Endothelial cell of umbilical vein (primary cell): ENCODE results near the gene ZDHHC16. TPM values are rescaled to one million over a fixed set of nuclear protein-coding genes. Genes with fewer than 3 reads are reported as not detected.

Experiments used
- BruUV-seq: library from RNA; stranded (reverse); fragments of 400-500 nt; replicated peaks from 2 replicates; lab custom pipeline; 2021; lab: Mats Ljungman, UMichigan
- CTCF ChIA-PET: fragments of 300-600, 350-600 bp; sonication (Branson Sonifier 250); formaldehyde crosslinking; loops from one replicate; lab custom pipeline; 2021; ENCODE audit warnings: antibody characterized with exemption, inconsistent platforms; lab: Charles Lee
- POLR2A ChIA-PET: fragments of 300-600, 350-600 bp; sonication (Branson Sonifier 250); formaldehyde crosslinking; loops from one replicate; lab custom pipeline; 2021; ENCODE audit warnings: antibody characterized with exemption, inconsistent platforms; lab: Charles Lee
- DNase-seq: peaks from one replicate; pipeline ENCODE4 v3.0.0-alpha.2; 2011; ENCODE audit warnings: low read depth, low spot score
- FAIRE-seq: peaks from 2 replicates; lab custom pipeline; 2011; peaks lifted over from hg19 to GRCh38; lab: Jason Lieb, UNC
- H2AFZ ChIP-seq: 2 replicates; pipeline ENCODE4 v1.6.0; 2012; ENCODE audit warnings: low read depth, low read length, control low read depth, inconsistent platforms
- H3K27ac ChIP-seq: 2 replicates; pipeline ENCODE4 v1.5.1; 2011; ENCODE audit warnings: low read depth, mild to moderate bottlenecking, control low read depth, low read length, moderate library complexity; ENCODE audit not compliant: insufficient read depth
- H3K27me3 ChIP-seq, 2 experiments: 2 replicates each; pipeline versions ENCODE4 v1.6.0 to v1.6.1; 2011; ENCODE audit warnings: low read length in 2 of 2, mixed read lengths in 1 of 2; ENCODE audit not compliant: control insufficient read depth in 2 of 2, insufficient read depth in 2 of 2
- H3K36me3 ChIP-seq, 2 experiments: 2 replicates in 1 of 2; 3 replicates in 1 of 2; pipeline ENCODE4 v1.5.1; 2011; ENCODE audit warnings: low read length in 2 of 2, mild to moderate bottlenecking in 1 of 2, moderate library complexity in 1 of 2; ENCODE audit not compliant: control insufficient read depth in 2 of 2, insufficient read depth in 2 of 2; ENCODE audit errors: extremely low read depth in 1 of 2
- H3K4me1 ChIP-seq: 3 replicates; pipeline ENCODE4 v1.5.1; 2011; ENCODE audit warnings: mild to moderate bottlenecking, low read length; ENCODE audit not compliant: control insufficient read depth, insufficient read depth; ENCODE audit errors: extremely low read depth
- H3K4me2 ChIP-seq: 2 replicates; pipeline ENCODE4 v1.6.1; 2011; ENCODE audit warnings: low read length, control low read depth, mixed read lengths; ENCODE audit not compliant: insufficient read depth
- H3K4me3 ChIP-seq, 3 experiments: fragments of 200-600 bp in 1 of 3; sonication (generic), shearing (Covaris generic) in 1 of 3; replicated peaks in 1 of 3; 2 replicates each; pipeline ENCODE4 v1.5.1; 2011 to 2016; ENCODE audit warnings: control low read depth in 3 of 3, low read length in 3 of 3, mild to moderate bottlenecking in 2 of 3, inconsistent platforms in 1 of 3, low read depth in 1 of 3, moderate library complexity in 1 of 3; ENCODE audit not compliant: insufficient read depth in 1 of 3
- H3K79me2 ChIP-seq: 2 replicates; pipeline ENCODE4 v1.6.0; 2012; ENCODE audit warnings: low read length, inconsistent platforms; ENCODE audit not compliant: control insufficient read depth, insufficient read depth
- H3K9ac ChIP-seq: replicated peaks from 2 replicates; pipeline ENCODE3; 2011; ENCODE audit warnings: low read length, control low read depth; ENCODE audit not compliant: insufficient read depth; ENCODE audit errors: extremely low read depth
- H3K9me1 ChIP-seq: replicated peaks from 3 replicates; pipeline ENCODE4 v1.6.0; 2011; ENCODE audit warnings: mild to moderate bottlenecking, low read length; ENCODE audit not compliant: control insufficient read depth, insufficient read depth; ENCODE audit errors: extremely low read depth
- H3K9me3 ChIP-seq: replicated peaks from 2 replicates; pipeline ENCODE4 v1.5.1; 2012; ENCODE audit warnings: low read length, inconsistent platforms; ENCODE audit not compliant: control insufficient read depth, insufficient read depth
- H4K20me1 ChIP-seq: replicated peaks from 2 replicates; pipeline ENCODE3; 2011; ENCODE audit warnings: mild to moderate bottlenecking, low read length; ENCODE audit not compliant: control insufficient read depth, insufficient read depth; ENCODE audit errors: extremely low read depth
- EZH2 ChIP-seq: IDR thresholded peaks from 2 replicates; pipeline ENCODE4 v1.6.1; 2012; ENCODE audit warnings: borderline replicate concordance, low read depth, mild to moderate bottlenecking, moderate library complexity, low read length, inconsistent platforms; ENCODE audit not compliant: severe bottlenecking
- FOS ChIP-seq: IDR thresholded peaks from 2 replicates; pipeline ENCODE4 v1.6.1; 2011; ENCODE audit warnings: mild to moderate bottlenecking, low read length, moderate library complexity, borderline replicate concordance; ENCODE audit not compliant: insufficient read depth
- GATA2 ChIP-seq: IDR thresholded peaks from 2 replicates; pipeline ENCODE4 v1.7.0; 2011; ENCODE audit warnings: low read depth, mild to moderate bottlenecking, moderate library complexity, mixed read lengths, low read length; ENCODE audit not compliant: insufficient read length, insufficient read depth
- JUN ChIP-seq: IDR thresholded peaks from 2 replicates; pipeline ENCODE4 v1.6.1; 2011; ENCODE audit warnings: borderline replicate concordance, low read depth; ENCODE audit not compliant: insufficient read length, insufficient read depth
- MYC ChIP-seq: IDR thresholded peaks from one replicate; pipeline ENCODE4 v1.6.1; 2011; ENCODE audit warnings: mild to moderate bottlenecking, low read depth, low read length
- POLR2A ChIP-seq: IDR thresholded peaks from 2 replicates; pipeline ENCODE4 v1.6.1; 2012; ENCODE audit warnings: low read depth, mild to moderate bottlenecking, control low read depth, low read length
- POLR2AphosphoS5 ChIP-seq: IDR thresholded peaks from 2 replicates; pipeline ENCODE4 v1.6.1; 2012; ENCODE audit warnings: low read depth, mild to moderate bottlenecking, control low read depth, low read length, moderate library complexity; ENCODE audit not compliant: insufficient read depth
- dilution Hi-C: fragments of 300-500 bp; cut with MboI; formaldehyde crosslinking; loops from one replicate; pipeline ENCODE4 v1.15.0; 2019; ENCODE audit warnings: low sequenced_read_pairs; ENCODE audit not compliant: extremely low pct_ligation_motif_present
- intact Hi-C: fragments of 100-400 bp; cut with micrococcal nuclease; formaldehyde crosslinking; loops from one replicate; pipeline ENCODE4 v1.10.0; 2022
- polyA plus RNA-seq, 4 experiments: library from polyadenylated mRNA; depleted of rRNA in 3 of 4; stranded (reverse) in 3 of 4; unstranded in 1 of 4; fragments of >200 nt; gene quantifications; 2 replicates each; pipeline versions ENCODE4 v1.2.1 to v1.2.3, GENCODE V29; 2011 to 2012; ENCODE audit warnings: missing spikeins in 1 of 4
- total RNA-seq: library from RNA; stranded (reverse); gene quantifications from 2 replicates; pipeline ENCODE4 v1.2.3, GENCODE V29; 2021
- TF ChIP-seq, protein P1 (sequence below), 2 donors: IDR thresholded peaks; 1 replicate in 1 of 2; 2 replicates in 1 of 2; pipeline ENCODE4 v1.5.1; 2011; ENCODE audit warnings: low read length in 2 of 2, mild to moderate bottlenecking in 2 of 2, moderate library complexity in 2 of 2, control low read depth in 1 of 2, inconsistent platforms in 1 of 2, low read depth in 1 of 2; ENCODE audit not compliant: insufficient read depth in 1 of 2; ENCODE audit errors: extremely low read depth in 1 of 2
- TF ChIP-seq, protein P2 (sequence below): IDR thresholded peaks from 2 replicates; pipeline ENCODE4 v1.6.1; 2011; ENCODE audit not compliant: insufficient read depth, insufficient read length

The ZDHHC16 gene
- total and polyA plus RNA-seq, 2 donors (not counting 3 experiments of a cell fraction or from before 2014, with no cell fraction given): 52.0 to 125 TPM

DNA sequence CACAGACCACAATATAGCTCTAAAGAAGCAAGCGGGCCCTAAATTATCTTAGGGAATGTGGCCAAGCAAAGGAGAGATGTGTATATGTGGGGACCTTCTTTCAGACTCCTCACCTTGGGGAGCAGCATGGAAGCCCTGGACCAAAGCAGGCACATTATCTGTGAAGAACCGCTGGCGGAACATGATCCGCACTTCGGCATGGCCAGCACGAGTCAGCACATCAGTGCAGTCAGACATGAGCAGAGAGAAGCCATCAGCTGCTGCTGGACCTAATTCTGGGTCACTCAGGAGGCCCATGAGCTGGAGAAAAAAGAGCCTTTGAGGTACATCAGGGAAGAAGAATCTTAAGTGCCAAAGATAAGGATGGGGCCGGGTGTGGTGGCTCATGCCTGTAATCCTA, 14.0 kb downstream of the ZDHHC16 start:
- DNase-seq: no peak
- H2AFZ ChIP-seq: no peak overlapping the region
- no peaks in the 10 kb centered on the region for H3K79me2 ChIP-seq
- H3K27me3 ChIP-seq: no peaks in the 10 kb centered on the region
- no peaks in the 10 kb centered on the region for H3K9me1 ChIP-seq
- H3K9me3 ChIP-seq: no peaks in the 10 kb centered on the region
- H3K36me3 ChIP-seq: peaks cover 42 to 68% of the 10 kb centered on the region in 2 experiments
- TF ChIP-seq, protein P1, sequence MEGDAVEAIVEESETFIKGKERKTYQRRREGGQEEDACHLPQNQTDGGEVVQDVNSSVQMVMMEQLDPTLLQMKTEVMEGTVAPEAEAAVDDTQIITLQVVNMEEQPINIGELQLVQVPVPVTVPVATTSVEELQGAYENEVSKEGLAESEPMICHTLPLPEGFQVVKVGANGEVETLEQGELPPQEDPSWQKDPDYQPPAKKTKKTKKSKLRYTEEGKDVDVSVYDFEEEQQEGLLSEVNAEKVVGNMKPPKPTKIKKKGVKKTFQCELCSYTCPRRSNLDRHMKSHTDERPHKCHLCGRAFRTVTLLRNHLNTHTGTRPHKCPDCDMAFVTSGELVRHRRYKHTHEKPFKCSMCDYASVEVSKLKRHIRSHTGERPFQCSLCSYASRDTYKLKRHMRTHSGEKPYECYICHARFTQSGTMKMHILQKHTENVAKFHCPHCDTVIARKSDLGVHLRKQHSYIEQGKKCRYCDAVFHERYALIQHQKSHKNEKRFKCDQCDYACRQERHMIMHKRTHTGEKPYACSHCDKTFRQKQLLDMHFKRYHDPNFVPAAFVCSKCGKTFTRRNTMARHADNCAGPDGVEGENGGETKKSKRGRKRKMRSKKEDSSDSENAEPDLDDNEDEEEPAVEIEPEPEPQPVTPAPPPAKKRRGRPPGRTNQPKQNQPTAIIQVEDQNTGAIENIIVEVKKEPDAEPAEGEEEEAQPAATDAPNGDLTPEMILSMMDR (IDR thresholded peaks at IDR 0.05; ENCODE audit: extremely low read depth in 1 of 2, insufficient read depth in 1 of 2, low read depth in 1 of 2, low read length in 2 of 2): no peak
- TF ChIP-seq EZH2: no peak
- TF ChIP-seq FOS: no peak
- TF ChIP-seq MYC: no peak
- no peak for TF ChIP-seq POLR2A
- no peak for TF ChIP-seq POLR2AphosphoS5
- no peak for TF ChIP-seq GATA2
- TF ChIP-seq, protein P2, sequence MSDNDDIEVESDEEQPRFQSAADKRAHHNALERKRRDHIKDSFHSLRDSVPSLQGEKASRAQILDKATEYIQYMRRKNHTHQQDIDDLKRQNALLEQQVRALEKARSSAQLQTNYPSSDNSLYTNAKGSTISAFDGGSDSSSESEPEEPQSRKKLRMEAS: no peak
- no peak for TF ChIP-seq JUN
- CTCF ChIA-PET: interaction anchor here (0.6 to 1.2 kb wide), 3 partner anchors 12 to 153 kb away, joined by 3 to 4 read pairs (median 3); no protein-coding TSS in a partner anchor
- no peak overlapping the region for H3K4me3 ChIP-seq
- BruUV-seq: no TSS peak
- no peak for FAIRE-seq
- H3K4me1 ChIP-seq: no peaks in the 10 kb centered on the region
- no peak overlapping the region for H3K4me2 ChIP-seq
- POLR2A ChIA-PET: interaction anchor here (0.8 kb wide), 1 partner anchor 14 kb away, joined by 3 read pairs; no protein-coding TSS in a partner anchor
- H3K9ac ChIP-seq: no peak overlapping the region
- no peaks in the 10 kb centered on the region for H4K20me1 ChIP-seq
- no peak overlapping the region for H3K27ac ChIP-seq
- dilution Hi-C loops: no loop called here
- intact Hi-C loops: no loop called here
